Stimulated activated CD4-positive, alpha-beta T cell treated with anti-CD3 and anti-CD28 coated beads, TNF-alpha, amount 100 ng/mL, for 24 hours (primary cell): ENCODE data around the gene ZNF783.
"Not testable (repeated sequence)": the region's sequence is repeated elsewhere in the genome, so short reads cannot be mapped to it uniquely, and the experiment has no call there.

Experiments used
- DNase-seq, 3 experiments: peaks; one replicate each; pipeline ENCODE4 v3.0.0-alpha.2; 2020; ENCODE audit warnings: low read depth in 3 of 3

The ZNF783 gene

DNA sequence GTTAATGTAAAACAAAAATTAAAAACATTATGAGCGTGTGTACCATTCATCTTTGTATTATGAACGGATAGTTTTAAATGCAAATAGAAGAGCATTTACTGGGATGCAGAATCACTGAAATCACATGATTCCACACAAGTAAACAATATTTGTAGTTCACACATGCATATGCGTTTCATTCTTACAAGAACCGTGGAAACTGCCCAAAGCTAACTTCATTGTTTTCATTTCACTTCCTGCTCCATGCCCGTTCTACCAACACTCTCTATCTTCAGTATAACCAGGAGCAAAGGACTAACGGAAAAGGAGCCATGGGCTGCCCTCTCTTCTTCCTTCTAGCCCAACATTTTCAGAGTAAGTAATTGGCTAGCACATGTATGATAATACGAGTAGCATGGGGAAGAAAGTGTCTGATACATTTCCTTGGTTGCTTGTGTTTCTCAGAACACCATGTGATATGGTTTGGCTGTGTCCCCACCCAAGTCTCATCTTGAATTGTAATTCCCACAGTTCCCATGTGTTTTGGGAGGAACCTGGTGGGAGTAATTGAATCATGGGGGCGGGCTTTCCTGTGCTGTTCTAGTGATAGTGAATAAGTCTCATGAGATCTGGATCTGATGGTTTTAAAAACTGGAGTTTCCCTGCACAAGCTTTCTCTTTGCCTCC is 38.8 kb downstream of the ZNF783 start:
- DNase-seq, result no peak

- no peak for DNase-seq
Observed at GRCh38 chr7:149302222-149302621, 40.2 kb downstream of the ZNF783 start.

DNA sequence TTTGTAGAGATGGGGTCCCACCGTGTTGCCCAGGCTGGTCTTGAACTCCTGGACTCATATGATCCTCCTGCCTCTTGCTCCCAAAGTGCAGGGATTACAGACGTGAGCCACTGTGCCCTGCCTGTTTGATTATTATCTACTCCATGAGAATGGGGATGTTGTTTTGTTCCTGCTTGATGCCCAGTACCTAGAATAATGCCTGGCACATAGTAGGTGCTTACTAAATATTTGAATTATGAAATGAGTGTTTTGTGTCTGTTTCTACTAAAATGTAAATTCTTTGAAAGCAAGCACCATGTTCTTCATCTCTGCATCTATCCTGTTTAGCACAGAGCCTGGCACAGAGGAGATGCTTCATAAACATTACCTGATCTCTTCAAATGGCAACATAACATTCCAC is 40.9 kb downstream of the ZNF783 start:
- DNase-seq, result no peak

- DNase-seq, result no peak
Observed at GRCh38 chr7:149304006-149304405, 42.0 kb downstream of the ZNF783 start.

- DNase-seq, result no peak
Observed at GRCh38 chr7:149306854-149307253, 44.9 kb downstream of the ZNF783 start.

DNA sequence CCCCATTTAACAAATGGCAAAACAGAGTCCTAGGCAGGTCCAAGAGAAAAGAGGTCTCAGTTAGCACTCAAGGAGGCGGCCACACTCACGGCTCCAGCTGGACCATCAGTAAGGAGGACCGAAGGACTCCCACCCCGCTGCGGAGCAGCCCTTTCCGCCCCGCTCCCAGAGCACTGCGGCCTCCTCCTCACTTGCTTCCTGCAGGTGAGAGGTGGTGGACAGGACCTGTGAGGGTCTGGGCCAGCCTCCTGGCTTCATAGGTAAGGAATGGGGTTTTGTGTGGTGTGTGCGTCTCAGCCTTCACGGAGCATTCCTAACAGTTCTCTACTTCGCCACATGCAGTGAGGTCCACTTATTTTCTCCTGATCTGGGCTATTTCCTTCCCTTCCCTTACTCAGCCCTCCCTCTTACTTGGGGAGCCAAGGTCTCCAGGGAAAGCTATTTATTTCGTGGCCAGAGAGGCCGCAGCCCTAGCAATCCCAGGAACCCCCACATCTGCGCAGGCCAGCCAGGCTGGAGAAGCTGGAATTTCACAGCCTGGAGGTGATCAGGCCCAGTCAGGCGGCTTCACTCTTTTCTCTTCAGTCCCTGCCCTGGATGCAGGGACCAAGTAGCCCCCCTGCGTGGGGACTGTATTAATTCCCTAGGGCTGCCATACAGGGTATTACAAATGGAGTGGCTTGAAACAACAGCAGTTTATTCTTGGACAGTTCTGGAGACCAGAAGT is 45.9 kb downstream of the ZNF783 start:
- no peak for DNase-seq

GRCh38 chr7:149310113-149310836 is 48.3 kb downstream of the ZNF783 start:
- no peak for DNase-seq

- DNase-seq, result no peak
Observed at GRCh38 chr7:149310990-149311573, 49.1 kb downstream of the ZNF783 start.

DNA sequence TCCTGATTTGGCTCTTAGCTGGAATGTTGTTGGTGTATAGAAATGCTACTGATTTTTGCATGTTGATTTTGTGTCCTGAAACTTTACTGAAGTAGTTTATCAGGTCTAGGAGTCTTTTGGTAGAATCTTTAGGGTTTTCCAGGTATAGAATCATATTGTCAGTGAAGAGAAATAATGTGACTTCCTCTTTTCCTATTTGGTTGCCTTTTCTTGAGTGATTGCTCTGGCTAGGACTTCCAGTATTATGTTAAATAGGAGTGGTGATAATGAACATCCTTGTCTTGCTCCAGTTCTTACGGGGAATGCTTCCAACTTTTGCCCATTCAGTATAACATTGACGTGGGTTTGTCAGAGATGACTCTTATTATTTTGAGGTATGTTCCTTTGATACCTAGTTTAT is 52.0 kb downstream of the ZNF783 start:
- DNase-seq, result no peak

DNA sequence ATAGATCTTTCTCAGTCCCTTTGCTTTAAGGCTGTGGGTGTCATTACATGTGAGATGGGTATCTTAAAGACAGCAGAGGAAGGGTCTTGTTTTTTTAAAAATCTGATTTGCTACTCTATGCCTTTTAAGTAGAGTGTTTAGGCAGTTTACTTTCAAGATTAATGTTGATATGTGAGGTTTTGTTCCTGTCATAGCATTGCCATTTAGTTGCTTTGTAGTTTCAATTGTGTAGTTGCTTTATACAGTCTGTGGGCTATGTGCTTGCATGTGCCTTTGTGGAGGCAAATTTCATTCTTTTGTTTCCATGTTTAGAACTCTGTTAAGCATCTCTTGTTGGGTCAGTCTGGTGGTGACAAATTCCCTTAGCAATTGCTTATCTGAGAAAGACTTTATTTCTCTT is 54.6 kb downstream of the ZNF783 start:
- no peak for DNase-seq

DNA sequence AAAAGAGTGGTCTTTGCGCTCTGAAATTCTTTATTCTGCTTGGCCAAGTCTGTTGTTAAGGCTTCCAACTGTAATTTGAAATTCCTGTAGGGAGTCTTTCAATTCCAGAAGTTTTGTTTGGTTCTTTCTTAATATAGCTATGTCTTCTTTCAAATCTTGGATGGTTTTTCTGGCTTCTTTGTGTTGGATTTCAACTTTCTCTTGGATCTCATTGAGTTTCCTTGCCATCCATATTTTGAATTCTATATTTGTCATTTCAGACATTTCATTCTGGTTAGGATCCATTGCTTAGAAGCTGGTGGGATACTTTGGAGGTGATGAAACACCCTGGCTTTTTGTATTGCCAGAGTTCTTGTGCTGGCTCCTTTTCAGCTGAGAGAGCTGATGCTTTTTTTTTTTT is 55.5 kb downstream of the ZNF783 start:
- DNase-seq, result no peak

GRCh38 chr7:149317986-149318672 is 56.1 kb downstream of the ZNF783 start:
- DNase-seq, result no peak

GRCh38 chr7:149319376-149319775 is 57.4 kb downstream of the ZNF783 start:
- DNase-seq, result no peak

DNA sequence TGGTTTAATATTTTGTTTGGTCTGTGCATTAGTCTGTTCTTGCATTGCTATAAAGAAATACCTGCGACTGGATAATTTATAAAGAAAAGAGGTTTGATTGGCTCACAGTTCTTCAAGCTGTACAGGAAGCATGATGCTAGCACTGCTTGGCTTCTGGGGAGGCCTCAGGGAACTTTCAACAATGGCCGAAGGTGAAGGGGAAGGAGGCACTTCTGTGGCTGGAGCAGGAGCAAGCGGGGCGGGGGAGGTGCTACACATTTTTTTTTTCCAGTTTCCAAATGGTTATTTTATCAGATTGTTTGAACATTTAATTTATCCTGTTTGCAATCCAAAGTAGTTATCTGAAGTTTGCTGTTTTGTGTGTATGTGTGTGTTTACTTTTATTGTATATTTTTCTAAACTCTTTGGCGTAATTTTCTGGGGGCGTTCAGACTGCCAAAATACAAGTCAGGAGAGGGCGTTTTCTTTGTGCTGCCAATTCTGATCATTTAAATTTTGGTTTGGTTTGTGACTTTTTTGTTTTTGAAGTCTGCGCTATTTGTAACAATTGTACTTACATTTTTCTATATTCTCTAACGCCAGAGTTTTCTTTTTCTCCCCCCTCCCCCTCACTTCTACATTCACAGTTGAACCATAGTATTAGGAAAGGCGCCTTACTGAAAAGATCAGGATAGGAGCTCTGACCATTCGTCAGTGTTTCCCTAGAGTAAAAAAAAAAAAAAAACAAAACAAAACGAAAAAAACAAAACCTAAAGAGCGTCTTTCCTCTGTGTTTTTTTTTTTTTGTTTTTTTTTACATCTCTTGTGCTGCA is 58.5 kb downstream of the ZNF783 start:
- DNase-seq, result no peak

DNA sequence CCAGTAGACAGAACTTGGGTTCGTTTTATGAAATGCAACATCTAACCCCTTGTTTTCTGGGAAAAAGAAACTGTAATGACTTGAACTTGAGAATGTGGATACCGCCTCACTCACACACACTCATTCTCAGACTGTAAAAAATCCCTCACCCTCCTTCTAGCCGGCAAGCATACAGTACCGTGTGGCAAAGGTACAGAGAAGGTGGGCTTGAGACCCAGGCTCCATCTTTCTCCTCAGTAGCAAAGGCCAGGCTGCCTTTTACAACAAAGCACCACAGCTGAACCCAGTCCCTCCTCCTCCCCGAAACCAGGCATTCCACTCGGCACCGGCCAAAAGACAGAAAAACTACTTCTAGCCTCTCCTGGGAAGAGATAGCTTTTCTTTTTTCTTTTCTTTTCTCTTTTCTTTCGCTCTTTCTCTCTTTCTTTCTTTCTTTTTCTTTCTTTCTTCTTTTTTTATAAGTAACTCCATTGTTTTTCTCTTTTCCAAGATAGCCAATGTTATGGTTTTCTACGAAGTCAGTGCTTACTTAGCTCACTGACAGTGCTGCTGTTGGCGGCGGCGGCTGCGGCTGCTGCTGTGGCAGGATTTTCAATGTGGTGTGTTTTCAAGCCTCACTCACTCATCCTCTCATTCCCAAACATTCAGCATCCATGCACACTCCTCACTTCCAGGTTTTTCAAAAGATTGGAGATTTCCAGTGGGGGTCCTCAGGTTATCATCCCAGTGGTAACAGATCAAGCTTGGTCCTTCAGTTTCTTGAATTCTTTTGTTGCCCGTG is 59.3 kb downstream of the ZNF783 start:
- not testable (repeated sequence) for DNase-seq

DNA sequence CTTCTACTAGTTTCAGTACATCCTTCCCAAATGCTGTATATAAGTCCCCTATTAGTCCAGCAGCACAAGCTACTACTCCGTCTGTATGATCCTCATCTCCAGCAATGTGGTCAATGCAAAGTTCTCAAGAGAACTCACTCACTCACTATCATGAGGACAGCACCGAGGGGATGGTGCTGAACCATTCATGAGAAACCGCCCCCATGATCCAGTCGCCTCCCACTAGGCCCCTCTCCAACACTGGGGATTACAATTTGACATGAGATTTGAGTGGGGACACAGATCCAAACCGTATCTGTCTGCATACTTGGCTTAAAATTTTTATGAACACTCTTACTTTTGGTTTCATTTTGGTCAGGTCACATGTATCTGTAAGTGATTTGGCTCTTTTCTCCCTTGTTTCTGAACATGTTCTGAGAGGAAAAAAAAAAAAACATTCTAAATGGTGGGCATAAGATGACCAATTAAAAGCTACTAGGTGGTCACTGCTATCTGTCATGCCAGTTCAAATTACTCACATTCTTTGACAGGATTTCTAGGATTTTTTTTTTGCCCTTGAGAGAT is 60.1 kb downstream of the ZNF783 start:
- no peak for DNase-seq

GRCh38 chr7:149322737-149323136 is 60.7 kb downstream of the ZNF783 start:
- no peak for DNase-seq

- DNase-seq, result no peak
Observed at GRCh38 chr7:149325248-149325647, 63.3 kb downstream of the ZNF783 start.

DNA sequence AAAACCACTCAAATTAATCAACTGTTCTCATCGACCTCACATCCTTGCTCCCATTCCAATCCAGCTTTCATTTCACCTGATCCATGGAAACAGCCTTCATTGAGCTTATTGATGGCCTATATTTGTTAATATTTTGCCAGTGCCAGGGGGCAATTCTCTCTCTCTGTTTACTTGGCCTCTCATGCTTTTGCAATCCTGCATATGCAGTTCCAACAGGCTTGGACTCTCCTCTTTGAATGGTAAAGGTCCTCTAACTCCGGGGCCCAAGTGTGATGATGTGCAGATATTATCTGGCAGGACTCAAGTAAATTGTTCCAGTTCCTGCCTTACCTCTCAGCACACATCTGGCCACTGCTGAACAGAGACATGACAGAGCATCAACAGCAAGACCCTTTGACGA is 67.3 kb downstream of the ZNF783 start:
- no peak for DNase-seq

- no peak for DNase-seq
Observed at GRCh38 chr7:149329766-149330334, 67.9 kb downstream of the ZNF783 start.
